Left renal cortex interstitium (tissue), 4 donors: ENCODE data around the gene KRT37. TPM values are rescaled to one million over a fixed set of nuclear protein-coding genes. Genes with fewer than 3 reads are reported as not detected.
"Not testable (repeated sequence)": the region's sequence is repeated elsewhere in the genome, so short reads cannot be mapped to it uniquely, and the experiment has no call there.

Experiments used
- DNase-seq, 4 donors: peaks; one replicate each; pipeline ENCODE4 v3.0.0-alpha.2; 2013; ENCODE audit warnings: low read depth in 4 of 4, low spot score in 2 of 4, missing footprints in 1 of 4
- polyA plus RNA-seq, 4 donors: library from polyadenylated mRNA; unstranded; fragments of 120-200 nt; gene quantifications; one replicate each; pipeline ENCODE4 v1.2.1, GENCODE V29; 2013; ENCODE audit not compliant: insufficient read length in 4 of 4

The KRT37 gene
- polyA plus RNA-seq, 4 donors = not detected

DNA sequence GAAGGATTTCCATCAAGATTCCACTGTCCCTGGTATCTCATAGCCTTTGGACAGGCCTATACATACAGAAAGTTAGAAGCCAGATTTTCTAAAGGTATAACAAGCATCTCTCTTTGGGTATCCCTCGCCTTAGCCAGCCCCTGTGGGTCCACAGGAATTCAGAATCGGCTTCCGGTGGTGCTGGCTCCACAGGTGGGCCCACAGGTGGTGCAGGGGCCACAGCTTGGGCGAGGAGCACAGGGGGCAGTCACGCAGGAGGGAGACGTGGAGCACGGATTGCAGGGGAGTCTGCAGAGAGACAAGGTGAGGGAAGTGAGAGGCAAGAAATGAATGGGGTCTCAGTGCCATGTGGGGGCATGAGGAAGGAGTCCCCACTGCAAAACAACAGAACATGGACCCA is 12.9 kb upstream of the KRT37 start:
- no peak for DNase-seq

DNA sequence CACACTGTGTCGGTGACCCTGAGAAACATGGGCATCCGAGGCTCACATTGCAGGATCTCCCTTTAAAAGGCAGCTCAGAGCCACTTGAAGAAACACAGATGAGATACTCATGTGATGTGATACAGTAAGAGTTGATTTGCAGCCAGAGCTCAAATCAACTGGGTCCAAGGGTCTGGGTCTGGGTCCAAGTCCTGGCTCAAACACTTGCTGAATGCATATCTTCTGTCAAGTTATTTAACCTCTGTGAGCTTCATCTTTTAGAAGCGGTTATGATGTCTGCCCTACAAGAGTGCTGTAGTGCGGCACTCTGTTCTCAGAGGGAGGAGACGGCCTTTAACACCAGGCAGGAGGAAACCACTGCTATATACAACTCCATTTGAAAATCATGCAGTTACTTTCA is 10.0 kb upstream of the KRT37 start:
- DNase-seq = peak in 1 of 4 donors; percentile 5

DNA sequence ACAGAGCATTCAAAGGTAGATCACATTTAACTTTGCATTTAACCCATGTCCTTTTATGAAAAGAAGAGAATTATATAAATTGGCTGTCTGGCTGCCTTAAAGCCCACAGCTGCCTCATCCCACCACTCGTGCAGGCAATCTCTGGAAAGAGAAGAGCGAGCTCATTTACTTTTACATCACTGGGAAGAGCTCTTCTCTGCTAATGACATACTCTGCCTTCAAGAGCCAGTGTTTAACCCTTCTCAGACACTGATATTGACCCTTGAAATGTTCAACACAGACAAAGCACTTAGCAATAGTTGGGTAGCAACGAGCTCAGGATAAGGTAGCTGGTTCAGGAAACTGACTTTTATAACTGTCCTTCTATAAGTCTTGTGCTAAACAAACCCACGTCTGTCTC is 9.6 kb upstream of the KRT37 start:
- DNase-seq = no peak

DNA sequence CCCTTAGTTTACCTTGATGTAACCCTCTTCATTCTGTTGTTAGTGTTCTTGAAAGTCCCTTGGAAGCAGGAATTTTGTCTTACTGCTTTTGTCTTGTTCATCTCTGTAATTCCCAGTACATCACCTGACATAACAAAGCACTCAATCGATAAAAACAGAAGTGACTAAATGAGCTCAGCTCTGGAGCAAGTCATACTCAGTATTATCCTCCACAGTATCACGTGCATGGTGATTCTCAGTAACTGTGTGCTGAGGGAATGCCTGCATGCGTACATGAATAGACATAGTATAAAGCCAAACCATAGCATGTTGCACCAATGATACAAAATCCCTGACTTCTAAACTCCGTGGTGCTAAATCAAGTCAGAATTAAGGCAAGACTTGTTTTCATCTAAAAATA is 9.2 kb upstream of the KRT37 start:
- DNase-seq = no peak

DNA sequence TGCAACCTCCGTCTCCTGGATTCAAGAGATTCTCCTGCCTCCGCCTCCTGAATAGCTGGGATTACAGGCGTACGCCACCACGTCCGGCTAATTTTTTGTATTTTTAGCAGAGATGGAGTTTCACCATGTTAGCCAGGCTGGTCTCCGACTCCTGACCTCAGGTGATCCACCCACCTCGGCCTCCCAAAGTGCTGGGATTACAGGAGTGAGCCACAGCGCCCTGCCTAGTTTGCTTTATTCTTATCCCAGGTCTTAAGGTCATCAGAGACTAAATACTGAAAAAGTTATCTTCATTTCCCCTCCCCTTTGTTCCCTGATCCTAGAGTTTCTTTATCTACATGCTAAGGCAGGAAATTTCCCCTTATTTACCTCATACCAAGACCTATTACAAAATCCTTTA is 6.0 kb upstream of the KRT37 start:
- DNase-seq = not testable (repeated sequence)

DNA sequence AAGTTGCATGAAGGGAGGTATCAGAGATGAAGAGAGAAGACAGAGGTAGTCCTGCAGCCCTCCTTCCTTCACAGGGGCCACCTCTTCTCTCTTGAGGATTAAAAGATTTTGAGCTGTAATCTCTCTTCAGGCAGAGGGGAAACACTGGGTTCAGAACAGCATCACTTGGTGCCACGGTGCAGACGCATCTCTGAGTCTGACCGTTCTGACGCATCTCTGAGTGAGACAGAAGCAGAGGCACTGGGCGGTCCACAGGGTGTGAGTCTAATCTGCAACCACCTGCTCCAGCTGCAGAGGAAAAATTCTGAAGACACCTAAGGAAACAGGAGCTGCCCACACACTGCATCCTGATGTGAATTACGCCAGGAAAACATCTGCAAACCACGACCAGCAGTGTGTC is 5.3 kb upstream of the KRT37 start:
- no peak for DNase-seq

DNA sequence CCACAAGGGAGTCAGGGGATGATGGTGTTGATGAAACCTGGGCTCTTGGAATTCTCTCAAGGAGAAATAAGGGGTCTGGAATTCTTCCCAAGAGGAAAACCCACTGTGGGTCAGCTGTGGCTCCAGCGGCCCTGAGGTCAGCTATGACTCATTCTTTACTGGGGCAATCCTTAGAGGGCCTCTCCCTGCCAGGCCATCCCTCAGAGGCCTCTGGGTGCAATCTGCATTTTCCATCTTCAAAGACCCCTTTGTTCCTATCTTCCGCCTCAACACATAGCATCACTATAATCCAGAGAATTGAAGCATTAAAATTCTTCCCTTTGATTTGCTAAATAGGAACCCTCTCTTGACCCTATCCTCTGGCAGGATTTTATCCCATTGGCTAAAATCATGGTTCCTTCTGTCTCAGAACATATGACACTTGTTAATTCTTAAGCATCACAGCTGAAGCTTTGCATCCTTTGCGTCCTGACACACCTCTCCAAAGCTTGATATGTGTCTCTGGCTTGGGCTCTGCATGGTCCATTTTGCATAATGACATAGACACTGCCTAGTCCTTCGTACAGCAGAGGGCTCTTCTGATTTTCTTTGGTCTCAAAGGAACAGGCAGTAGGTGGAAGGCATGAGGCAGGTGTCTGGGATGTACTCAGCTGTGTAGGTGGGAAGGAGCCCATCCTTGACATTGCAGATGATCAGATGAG is 4.4 kb upstream of the KRT37 start:
- DNase-seq = no peak

DNA sequence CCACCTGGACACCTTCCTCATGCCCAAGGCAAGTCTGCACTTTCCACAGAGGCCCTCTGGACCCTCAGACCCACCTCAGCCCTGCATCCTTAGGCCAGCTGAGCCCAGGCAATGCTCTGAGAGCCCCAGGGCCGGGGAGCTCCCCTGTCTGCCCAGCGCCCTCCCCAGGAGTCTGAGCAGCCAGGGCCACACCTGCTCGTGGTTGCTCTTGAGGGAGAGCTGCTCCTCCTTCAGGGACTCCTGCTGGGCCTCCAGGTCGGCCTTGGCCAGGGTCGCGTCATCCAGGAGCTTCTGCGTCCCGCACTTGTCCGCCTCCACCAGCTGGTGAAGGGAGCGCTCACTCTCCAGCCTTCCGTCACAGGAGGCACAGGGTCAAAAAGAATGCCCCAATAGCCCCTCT is 1.8 kb downstream of the KRT37 start:
- not testable (repeated sequence) for DNase-seq

DNA sequence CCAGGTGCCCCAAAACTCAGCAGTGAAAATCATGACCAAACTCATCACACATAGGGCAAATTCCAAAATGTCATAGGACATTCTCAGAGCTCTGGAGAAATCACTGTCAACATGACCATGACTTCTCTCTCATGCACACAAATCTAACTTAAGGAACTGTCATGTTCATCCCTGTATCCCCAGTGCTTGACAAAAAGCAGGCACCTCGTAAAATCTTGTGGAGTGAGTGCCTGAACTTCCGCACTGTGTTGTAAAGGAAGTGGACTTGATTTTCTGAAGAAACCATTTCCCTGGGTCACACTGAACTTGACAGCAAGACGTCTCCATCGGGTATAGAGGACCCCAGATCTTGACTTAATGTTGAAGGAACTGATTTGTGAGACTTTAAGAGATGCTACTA is 2.8 kb downstream of the KRT37 start:
- no peak for DNase-seq

DNA sequence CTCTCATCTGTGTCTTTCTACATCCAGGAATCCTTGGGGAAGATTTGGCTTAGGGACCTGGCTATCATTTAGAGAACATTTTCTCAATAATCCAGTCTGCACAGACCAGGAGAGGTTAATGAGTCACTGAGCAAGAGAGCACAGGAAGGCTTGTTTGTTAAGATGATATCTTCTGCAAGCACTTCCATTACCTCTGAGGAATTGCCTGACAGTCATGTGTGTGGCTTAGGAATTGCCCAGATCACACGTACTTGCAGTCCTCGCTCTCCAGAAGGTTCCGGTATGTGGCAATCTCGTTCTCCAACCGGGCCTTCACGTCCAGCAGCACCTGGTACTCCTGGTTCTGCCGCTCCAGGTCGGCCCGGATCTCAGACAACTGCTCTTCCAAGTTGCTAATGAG is 3.3 kb downstream of the KRT37 start:
- no peak for DNase-seq

DNA sequence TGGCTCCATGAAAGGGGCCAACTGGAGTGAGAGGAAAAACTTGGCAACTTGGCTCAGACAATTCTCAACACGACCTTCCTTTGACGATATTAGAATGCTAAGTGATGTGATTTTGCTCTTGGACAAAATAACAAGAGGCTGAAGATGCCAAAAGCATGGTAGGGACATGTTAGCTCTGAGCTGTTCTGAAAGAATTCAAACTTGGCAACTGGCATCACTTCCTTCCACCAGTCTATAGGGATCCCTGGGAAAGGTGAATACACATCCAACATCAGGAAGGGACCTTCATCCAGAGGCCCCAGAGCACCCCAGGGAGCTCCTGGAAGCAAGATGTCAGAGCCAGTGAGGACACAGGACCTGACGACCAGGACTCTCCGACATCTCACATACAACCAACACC is 4.3 kb downstream of the KRT37 start:
- no peak for DNase-seq

DNA sequence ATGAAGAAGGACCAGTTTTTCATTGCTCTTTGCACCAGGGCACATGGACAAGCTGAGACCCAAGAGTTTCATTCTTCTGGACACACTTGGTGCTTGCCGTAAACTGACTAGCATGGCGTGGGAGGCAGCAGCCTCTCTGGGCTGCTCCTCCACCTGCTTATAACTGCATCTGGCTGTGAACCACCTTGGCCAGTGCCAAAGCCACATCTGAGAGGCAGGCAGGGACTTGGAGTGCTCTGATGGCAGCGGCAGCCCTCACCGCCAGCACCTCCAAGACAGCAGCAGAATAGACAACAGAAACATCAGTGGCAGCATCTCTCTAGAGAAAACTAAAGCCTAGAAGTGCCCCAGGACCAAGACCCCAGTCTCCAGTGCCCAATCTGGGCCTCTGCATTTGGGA is 4.7 kb downstream of the KRT37 start:
- DNase-seq = no peak

DNA sequence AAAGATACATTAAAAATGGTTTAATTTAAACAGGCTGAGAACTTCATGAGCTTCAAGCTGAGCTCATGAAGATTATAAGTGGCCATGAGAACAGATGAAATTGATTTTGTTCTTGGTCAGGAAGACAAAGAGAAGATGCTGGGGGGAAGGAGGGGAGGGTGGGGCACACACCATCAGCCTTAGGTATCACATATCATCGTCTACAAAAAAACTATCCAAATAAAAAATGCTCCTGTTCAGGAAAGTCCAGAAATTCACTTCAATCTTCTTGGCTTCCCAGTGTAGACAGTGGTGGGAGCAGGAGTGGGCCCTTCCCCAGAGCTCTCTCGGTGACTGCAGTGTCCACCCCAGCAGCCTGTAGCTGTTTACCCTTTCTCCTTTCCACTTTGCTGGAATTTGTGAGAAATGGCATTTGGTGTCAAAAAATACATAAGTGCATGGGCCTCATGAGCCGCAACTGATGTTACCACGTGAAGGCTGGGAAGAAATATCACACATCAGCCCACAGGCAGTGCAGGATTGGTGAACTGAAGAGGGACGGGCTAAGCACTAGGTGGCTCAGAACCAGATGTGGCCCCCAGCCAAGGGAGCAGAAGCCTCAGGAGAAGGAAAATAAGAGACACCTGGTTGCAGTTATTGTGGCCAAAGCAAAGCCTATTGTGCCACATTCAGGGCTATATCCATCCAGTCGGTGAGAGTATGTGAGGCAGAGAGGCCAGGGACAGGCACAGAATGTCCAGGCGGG is 6.1 kb downstream of the KRT37 start:
- DNase-seq = no peak

DNA sequence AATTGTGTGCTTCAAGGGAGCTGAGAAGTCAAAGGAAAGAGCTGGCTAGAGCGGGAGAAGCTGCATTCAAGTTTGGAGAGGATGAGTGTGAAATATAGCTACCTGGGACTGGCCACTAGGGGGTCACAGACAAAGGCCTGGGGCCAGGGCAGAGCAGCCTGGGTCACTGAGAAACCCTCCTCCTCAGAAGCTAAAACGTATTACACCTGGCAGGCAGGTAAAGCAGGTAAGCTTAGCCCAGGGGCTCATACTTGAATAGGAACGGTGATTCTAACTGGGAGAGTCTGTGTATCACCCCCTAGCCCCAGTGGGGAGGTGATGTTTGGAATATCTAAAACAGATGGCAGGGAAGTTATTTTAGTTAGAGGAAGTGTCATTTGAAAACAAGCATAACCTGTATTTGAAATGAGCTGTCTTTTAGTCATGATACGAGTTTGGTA is 6.8 kb downstream of the KRT37 start:
- no peak for DNase-seq

DNA sequence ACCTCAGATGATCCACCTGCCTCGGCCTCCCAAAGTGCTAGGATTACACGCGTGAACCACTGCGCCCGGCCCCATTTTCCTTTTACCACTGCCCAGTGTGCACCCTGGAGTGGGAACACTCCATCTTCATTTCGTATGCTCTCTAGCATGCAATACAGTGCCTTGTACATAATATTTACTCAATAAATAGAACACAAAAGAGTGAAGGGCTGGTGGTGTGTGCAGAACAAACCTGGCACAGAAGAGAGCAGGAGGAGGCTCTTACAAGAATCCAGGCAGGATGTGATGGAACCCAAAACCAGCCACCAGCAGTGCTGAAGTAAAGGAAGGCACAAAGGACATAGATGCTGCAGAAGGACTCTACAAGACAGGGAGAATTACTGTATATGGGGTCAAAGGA is 7.3 kb downstream of the KRT37 start:
- no peak for DNase-seq

DNA sequence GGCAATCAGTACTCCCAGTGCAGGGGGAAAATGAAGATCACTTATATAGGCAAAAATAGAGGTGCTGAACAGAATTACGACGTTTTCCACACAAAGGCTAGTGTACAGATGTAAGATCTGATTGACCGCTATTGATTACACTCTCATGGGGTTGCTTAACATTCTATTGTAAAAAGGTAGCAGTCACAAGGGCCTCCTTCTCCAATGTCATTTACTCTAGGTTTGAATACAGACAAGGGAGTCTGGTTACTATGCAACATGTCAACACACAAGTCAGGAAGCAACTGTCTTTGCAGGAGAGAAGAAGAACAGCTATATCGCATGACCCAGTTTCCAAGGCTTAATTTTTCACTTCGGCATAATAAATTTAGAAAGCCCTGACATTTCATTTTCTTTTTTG is 7.9 kb downstream of the KRT37 start:
- DNase-seq = no peak

DNA sequence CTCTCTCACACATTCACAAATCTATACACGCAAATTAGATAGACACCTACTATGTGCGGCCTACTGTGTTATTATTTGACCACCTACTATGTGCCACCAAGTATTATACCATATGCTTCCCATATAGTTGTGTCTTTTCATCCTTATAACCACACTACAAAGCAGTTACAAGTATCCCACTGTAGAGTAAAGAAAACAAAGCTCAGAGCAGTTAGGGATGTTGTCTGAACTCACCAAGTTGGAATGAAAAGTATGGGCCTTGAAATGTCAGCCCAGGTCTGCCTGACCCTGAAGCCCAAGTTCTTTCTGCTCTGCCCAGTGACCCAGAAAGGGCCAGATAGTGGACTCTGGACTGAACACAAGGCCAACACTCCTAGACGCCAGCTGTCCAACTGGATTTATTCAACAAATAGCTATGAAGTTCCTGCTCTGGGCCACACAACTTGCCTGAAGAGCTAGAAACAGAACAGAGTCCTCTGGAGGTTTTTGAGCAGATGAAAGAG is 8.5 kb downstream of the KRT37 start:
- no peak for DNase-seq

DNA sequence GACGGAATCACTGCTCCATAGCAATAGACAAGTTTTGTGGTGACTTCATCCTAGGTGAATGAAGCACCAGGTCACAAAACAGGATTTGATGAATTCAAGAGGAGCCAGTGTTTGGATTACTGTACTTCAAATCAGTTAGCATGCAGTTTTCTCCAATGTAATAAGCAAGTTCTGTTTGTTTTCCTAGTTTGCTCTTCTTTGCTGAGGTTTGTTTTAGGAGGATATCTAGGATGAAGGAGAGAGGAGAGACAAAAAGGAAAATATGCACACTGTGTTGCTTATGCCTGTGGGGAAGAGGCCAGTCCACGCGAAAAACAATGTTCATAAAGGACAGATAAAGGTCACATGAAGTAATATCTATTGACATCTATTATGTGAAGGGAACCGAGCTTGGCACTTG is 9.0 kb downstream of the KRT37 start:
- no peak for DNase-seq

DNA sequence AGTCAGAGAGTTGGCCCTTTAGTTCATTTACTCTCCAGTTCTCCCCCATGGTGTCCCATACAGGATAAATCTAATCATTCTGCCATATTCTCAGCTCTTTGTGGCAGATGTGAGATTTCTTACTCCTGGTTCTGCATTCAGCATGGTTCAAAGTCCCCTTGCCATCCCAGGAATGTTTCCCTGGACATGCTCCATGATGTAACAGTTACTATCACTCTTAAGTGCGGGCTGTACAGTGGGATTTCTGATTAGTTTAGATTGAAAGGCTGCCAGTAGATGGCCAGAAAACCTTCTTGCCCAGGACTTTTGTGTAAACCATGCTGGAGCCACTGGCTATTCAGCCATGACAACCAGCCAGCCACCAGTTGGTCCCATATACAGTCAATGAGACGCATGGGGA is 10.4 kb downstream of the KRT37 start:
- DNase-seq = no peak

DNA sequence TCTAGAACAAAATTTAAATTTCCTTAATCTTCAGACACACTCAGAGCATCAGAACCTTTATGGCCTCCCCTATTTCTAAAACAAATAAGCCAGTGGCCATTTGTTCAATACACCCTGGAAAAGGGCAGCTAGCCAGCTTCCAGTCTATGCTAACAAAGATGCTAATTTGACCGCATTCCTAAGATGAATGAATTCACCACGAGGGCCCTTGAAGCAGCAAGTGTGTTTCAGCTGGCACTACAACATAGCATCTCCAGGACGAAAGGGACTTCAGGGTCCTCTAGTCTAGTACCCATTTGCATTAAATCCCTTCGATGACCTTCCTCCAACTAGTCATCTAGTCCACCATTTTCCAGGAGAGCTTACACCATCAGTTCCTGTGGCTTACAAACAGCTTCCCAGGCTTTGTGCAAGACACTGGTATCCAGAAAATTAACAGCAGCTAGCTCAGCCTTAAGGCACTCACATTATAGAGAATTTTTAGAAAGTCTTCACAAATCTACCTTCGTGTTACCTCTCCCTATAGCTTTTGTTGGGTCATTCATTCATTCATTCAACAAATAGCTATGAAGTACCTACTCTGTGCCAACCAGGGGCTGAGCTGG is 10.9 kb downstream of the KRT37 start:
- DNase-seq = no peak

DNA sequence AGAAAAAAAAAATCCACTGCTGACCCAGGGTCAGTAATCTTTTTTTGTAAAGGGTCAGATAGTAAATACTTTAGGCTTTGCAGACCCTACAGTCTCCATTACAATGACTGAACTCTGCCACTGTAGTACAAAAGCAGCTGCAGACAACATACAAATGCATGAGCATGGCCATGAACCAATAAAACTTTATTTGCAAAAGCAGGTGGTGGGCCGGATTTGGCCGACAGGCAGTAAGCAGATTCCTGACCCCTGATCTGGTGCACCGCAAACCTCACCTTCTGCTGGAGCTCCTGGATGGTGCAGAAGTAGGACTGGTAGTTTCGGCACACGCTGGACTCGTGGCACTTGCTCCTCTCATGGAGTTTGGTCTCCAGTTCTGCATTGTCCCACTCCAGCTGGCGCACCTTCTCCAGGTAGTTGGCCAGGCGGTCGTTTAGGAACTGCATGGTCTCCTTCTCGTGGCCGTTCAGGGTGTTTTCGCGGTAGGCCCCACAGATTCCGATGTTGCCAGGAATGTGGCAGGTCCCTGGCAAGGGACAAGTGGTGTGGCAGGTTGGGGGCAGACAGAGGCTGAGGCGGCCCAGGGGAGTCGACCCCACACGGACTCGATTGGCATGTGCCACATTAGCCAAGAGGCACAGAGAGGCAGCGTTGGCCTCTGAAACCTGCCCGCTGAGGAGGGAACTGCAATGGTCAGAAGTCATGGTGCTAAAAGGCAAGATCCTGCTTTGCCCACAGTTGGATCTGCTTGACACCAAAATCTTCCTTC is 13.1 kb downstream of the KRT37 start:
- DNase-seq = no peak
